Uterus (tissue), 2 donors: ENCODE measurements around the gene ALKBH6.

Experiments used
- POLR2A ChIP-seq, 2 donors: fragments of 450-650 bp; IDR thresholded peaks; one replicate each; pipeline ENCODE4 v1.6.1; 2016; ENCODE audit warnings: antibody characterized with exemption in 2 of 2, mild to moderate bottlenecking in 1 of 2, moderate library complexity in 1 of 2
- TF ChIP-seq, protein P1 (sequence below), 4 experiments: fragments of 200-600 bp in 2 of 4; fragments of 450-650 bp in 2 of 4; sonication (generic) in 2 of 4; IDR thresholded peaks; one replicate each; pipeline ENCODE4 v1.5.1; 2016 to 2019; ENCODE audit warnings: antibody characterized with exemption in 4 of 4, mild to moderate bottlenecking in 2 of 4, moderate library complexity in 1 of 4

DNA sequence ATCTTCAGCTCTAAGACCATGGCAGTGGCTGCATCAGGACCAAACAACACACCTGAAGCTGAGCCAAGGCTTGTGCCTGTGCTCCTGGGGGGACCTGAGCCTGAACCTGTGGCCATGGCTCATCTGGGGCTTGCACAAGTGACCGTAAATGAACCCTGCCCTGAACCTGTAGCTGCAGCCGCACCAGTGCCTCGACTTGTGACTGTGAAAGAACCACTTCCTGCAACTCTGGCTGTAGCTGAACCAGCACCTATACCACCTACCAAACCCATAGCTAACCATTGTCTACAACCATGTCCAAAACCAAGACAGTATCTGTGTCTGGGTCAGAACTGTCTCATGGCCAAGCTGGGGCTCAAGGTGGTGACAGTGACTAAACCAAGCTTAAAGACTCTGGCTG lies 47.2 kb downstream of the ALKBH6 start:
- TF ChIP-seq, protein P1, sequence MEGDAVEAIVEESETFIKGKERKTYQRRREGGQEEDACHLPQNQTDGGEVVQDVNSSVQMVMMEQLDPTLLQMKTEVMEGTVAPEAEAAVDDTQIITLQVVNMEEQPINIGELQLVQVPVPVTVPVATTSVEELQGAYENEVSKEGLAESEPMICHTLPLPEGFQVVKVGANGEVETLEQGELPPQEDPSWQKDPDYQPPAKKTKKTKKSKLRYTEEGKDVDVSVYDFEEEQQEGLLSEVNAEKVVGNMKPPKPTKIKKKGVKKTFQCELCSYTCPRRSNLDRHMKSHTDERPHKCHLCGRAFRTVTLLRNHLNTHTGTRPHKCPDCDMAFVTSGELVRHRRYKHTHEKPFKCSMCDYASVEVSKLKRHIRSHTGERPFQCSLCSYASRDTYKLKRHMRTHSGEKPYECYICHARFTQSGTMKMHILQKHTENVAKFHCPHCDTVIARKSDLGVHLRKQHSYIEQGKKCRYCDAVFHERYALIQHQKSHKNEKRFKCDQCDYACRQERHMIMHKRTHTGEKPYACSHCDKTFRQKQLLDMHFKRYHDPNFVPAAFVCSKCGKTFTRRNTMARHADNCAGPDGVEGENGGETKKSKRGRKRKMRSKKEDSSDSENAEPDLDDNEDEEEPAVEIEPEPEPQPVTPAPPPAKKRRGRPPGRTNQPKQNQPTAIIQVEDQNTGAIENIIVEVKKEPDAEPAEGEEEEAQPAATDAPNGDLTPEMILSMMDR (IDR thresholded peaks at IDR 0.05) = no peak
- no peak for TF ChIP-seq POLR2A (IDR thresholded peaks at IDR 0.05)
